Measurements from ENCODE around the gene CACNB2.

GRCh38 chr10:18402853-18403252 is 262.6 kb downstream of the CACNB2 start:
- TF ChIP-seq CTCF (IDR thresholded peaks at IDR 0.05) (no peak), EP300 (IDR thresholded peaks at IDR 0.05) (no peak), POLR2A (IDR thresholded peaks at IDR 0.05) (no peak)

Data from tibial nerve (tissue), 4 donors.